HG02610 (cell line): Measurements from ENCODE around the gene NFATC3.
"Not testable (repeated sequence)": the region's sequence is repeated elsewhere in the genome, so short reads cannot be mapped to it uniquely, and the experiment has no call there.

ENCODE experiments used
- ATAC-seq: cut with Tn5 transposase; IDR thresholded peaks from one replicate; pipeline ENCODE4 v1.9.1; 2021; ENCODE audit warnings: mild to moderate bottlenecking, moderate library complexity; ENCODE audit not compliant: unreplicated experiment

The NFATC3 gene

GRCh38 chr16:68088130-68088972, 3.2 kb downstream of the NFATC3 start:
- ATAC-seq: no peak

DNA sequence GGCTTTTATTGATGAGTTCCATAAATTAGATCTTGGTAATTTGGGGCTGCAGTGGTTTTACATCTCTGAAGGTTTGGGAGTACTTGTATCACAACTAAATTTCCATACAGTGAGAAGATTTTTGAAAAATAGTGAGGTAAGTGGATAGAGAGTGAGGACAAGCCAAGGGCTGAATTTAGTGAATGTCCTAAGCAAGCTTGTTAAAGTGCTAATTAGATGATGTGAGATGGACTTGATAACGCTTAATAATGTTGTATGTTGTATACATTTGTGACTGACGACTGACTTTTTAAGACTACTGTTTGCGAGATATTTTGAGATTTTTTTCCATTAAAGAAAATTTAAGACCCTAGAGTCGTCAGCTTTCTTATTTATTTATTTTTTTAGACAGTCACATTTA, 3.9 kb downstream of the NFATC3 start:
- no peak for ATAC-seq

DNA sequence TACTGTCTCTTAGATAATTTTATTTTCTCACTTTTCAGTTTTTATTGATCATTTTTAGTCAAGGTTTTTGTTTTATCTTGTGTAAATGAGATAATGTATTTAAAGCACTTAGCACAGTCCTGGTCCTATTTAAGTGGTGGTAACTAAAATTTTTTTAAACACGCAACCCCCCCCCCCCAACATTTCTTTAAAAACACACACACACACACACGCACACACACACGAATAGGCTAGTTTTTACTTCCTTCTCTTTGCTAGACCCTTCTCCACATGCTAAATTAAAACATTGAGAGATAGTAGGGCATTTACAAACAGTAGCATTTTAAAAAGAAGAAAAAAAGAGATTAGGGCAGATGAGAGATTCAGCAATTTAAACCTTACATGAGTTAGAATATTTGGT, 5.0 kb downstream of the NFATC3 start:
- ATAC-seq: no peak

- no peak for ATAC-seq
Observed at GRCh38 chr16:68090533-68090932, 5.4 kb downstream of the NFATC3 start.

GRCh38 chr16:68091380-68092261, 6.5 kb downstream of the NFATC3 start:
- no peak for ATAC-seq

DNA sequence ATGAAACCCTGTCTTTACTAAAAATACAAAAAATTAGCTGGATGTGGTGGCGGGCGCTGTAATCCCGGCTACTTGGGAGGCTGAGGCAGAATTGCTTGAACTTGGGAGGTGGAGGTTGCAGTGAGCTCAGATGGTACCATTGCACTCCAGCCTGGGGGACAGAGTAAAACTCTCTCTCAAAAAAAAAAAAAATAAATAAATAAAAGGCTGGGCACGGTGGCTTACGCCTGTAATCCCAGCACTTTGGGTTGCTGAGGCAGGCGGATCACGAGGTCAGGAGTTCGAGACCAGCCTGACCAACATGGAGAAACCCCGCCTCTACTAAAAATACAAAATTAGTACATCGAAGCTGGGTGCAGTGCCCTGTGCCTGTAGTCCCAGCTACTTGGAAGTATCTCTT, 7.1 kb downstream of the NFATC3 start:
- ATAC-seq: not testable (repeated sequence)

DNA sequence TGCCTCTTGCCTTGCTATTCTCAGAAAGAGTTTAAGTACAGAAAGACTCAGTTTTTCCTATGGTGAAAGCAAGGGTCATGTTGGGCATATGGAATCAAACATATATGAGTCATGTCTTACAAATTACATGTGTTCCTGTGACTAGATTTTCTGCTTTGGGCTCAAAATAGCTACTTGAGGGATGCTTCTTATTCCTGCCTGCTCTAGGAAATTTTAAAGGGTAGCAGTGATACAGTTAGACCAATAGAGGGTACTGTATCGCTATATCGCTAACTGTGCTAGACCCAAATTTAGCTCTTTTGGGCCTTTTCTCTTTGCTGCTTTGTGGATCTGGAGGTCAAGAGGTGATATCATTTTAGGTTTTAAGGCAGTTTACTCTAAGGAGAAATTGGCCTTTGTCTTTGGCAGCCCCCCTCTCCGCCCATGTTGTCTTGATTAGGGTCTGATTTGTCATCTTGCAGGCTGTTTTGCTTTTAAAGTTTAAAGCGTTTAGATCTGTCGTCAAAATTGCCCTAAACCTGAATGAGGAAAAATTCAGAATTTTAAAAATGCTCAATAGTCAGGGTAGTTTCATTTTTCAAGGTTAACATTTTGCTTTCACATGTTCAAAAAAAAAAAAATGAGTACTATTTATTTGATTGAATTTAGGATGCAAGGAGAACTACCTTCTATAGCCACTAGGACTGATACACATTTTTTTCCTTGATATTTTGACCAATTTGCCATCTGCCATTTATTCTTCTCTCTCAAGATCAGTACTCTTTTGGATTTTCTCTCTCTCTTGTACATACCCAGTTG, 8.8 kb downstream of the NFATC3 start:
- ATAC-seq: no peak

- no peak for ATAC-seq
Observed at GRCh38 chr16:68094614-68094934, 9.4 kb downstream of the NFATC3 start.

DNA sequence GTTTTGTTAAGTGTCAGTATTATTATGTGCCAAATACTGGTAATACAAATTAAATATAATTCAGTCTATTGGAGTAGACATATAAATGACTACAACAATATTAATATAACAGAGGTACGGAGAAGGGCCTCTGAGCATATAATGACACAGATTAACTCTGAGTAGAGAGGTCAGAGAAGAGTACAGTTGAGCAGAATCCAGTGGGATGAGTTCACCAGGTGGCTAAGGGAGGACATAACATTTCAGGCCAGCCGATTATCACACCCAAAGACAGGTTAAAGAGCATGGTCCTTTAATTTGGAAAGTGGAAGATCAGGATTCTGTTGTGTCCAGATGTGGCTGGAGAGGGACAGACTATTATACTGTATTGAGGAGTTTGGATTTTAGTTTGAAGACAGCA, 11.3 kb downstream of the NFATC3 start:
- no peak for ATAC-seq

- ATAC-seq: no peak
Observed at GRCh38 chr16:68097088-68097487, 11.9 kb downstream of the NFATC3 start.

- no peak for ATAC-seq
Observed at GRCh38 chr16:68097895-68098294, 12.7 kb downstream of the NFATC3 start.

DNA sequence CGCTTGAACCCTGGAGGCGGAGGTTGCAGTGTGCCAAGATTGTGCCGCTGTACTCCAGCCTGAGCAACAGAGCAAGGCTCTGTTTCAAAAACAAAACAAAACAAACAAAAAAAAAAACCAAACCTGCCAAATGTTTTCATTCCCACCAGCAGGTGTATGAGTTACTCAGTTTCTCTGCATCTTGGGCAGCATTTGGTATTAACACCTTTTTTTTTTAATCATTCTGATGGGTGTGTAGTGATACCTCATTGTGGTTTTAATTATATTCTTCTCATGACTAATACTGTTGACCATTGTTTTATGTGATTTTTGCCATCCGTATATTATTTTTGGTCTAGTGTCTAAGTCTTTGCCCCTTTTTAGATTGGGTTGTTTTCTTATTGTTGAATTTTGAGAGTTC, 15.3 kb downstream of the NFATC3 start:
- no peak for ATAC-seq

GRCh38 chr16:68105611-68106010, 20.4 kb downstream of the NFATC3 start:
- ATAC-seq: no peak

GRCh38 chr16:68107230-68107928, 22.2 kb downstream of the NFATC3 start:
- ATAC-seq: not testable (repeated sequence)

- ATAC-seq: not testable (repeated sequence)
Observed at GRCh38 chr16:68109156-68109555, 24.0 kb downstream of the NFATC3 start.

- ATAC-seq: not testable (repeated sequence)
Observed at GRCh38 chr16:68110611-68111010, 25.4 kb downstream of the NFATC3 start.

DNA sequence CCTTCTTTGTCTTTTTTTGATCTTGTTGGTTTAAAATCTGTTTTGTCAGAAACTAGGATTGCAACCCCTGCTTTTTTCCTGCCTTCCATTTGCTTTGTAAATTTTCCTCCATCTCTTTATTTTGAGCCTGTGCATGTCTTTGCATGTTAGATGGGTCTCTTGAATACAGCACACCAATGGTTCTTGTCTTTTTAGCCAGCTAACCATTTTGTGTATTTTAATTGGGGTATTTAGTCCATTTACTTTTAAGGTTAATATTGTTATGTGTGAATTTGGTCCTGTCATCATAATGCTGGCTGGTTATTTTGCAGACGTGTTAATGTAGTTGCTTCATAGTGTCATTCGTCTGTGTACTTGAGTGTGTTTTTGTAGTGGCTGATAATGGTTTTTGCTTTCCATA, 26.2 kb downstream of the NFATC3 start:
- ATAC-seq: no peak

DNA sequence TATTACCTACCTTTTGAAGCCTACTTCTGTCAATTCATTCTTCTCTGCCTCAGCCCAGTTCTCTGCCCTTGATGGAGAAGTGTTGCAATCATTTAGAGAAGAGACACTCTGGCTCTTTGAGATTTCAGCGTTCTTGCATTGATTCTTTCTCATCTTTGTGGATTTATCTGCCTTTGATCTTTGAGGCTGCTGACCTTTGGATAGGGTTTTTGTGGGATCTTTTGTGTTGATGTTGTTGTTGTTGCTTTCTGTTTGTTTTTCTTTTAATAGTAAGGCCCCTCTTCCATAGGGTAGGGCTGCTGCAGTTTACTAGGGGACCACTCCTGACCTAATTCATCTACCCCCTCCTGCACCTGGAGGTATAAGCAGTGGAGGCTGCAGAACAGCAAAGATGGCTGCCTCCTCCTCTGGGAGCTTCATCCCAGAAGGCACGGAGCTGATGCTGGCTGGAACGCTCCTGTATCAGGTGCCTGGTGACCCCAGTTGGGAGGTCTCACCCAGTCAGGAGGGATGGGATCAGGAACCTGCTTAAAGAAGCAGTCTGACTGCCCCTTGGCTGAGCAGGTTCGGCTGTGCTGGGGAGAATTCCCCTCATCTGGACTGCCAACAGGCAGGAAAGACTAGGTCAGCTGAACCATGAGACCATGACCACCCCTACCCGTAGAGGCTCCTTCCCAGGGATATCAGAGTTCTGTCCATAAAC, 28.0 kb downstream of the NFATC3 start:
- ATAC-seq: no peak

GRCh38 chr16:68113765-68114240, 28.6 kb downstream of the NFATC3 start:
- no peak for ATAC-seq

- not testable (repeated sequence) for ATAC-seq
Observed at GRCh38 chr16:68114939-68115338, 29.8 kb downstream of the NFATC3 start.
